ENCODE results near the gene CAD.

GRCh38 chr2:27242614-27242951, 25.4 kb downstream of the CAD start:
- TF ChIP-seq, protein P1, sequence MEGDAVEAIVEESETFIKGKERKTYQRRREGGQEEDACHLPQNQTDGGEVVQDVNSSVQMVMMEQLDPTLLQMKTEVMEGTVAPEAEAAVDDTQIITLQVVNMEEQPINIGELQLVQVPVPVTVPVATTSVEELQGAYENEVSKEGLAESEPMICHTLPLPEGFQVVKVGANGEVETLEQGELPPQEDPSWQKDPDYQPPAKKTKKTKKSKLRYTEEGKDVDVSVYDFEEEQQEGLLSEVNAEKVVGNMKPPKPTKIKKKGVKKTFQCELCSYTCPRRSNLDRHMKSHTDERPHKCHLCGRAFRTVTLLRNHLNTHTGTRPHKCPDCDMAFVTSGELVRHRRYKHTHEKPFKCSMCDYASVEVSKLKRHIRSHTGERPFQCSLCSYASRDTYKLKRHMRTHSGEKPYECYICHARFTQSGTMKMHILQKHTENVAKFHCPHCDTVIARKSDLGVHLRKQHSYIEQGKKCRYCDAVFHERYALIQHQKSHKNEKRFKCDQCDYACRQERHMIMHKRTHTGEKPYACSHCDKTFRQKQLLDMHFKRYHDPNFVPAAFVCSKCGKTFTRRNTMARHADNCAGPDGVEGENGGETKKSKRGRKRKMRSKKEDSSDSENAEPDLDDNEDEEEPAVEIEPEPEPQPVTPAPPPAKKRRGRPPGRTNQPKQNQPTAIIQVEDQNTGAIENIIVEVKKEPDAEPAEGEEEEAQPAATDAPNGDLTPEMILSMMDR (IDR thresholded peaks at IDR 0.05; ENCODE audit: low read depth, low read length, missing input control) = no peak
- TF ChIP-seq ATF3 (IDR thresholded peaks at IDR 0.05) (no peak), YY1 (IDR thresholded peaks at IDR 0.05) (no peak), RAD21 (IDR thresholded peaks at IDR 0.05) (no peak), TAF1 (conservative IDR thresholded peaks at IDR 0.05) (no peak), GABPA (IDR thresholded peaks at IDR 0.05 in 1 of 2, conservative IDR thresholded peaks at IDR 0.05 in 1 of 2) (no peak), MAX (IDR thresholded peaks at IDR 0.05) (no peak), SP1 (IDR thresholded peaks at IDR 0.05) (no peak), EGR1 (IDR thresholded peaks at IDR 0.05; ENCODE audit: low read depth in 2 of 2) (no peak), JUND (IDR thresholded peaks at IDR 0.05) (no peak)
- TF ChIP-seq, protein P2, sequence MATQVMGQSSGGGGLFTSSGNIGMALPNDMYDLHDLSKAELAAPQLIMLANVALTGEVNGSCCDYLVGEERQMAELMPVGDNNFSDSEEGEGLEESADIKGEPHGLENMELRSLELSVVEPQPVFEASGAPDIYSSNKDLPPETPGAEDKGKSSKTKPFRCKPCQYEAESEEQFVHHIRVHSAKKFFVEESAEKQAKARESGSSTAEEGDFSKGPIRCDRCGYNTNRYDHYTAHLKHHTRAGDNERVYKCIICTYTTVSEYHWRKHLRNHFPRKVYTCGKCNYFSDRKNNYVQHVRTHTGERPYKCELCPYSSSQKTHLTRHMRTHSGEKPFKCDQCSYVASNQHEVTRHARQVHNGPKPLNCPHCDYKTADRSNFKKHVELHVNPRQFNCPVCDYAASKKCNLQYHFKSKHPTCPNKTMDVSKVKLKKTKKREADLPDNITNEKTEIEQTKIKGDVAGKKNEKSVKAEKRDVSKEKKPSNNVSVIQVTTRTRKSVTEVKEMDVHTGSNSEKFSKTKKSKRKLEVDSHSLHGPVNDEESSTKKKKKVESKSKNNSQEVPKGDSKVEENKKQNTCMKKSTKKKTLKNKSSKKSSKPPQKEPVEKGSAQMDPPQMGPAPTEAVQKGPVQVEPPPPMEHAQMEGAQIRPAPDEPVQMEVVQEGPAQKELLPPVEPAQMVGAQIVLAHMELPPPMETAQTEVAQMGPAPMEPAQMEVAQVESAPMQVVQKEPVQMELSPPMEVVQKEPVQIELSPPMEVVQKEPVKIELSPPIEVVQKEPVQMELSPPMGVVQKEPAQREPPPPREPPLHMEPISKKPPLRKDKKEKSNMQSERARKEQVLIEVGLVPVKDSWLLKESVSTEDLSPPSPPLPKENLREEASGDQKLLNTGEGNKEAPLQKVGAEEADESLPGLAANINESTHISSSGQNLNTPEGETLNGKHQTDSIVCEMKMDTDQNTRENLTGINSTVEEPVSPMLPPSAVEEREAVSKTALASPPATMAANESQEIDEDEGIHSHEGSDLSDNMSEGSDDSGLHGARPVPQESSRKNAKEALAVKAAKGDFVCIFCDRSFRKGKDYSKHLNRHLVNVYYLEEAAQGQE (IDR thresholded peaks at IDR 0.05) = no peak

Data from liver (tissue), 3 donors.